ENCODE results near the gene RAI14.
"Not testable (repeated sequence)": the region's sequence is repeated elsewhere in the genome, so short reads cannot be mapped to it uniquely, and the experiment has no call there.

GRCh38 chr5:34753236-34753635 is 97.1 kb downstream of the RAI14 start:
- TF ChIP-seq POLR2AphosphoS5, POLR2A, CTCF (IDR thresholded peaks at IDR 0.05): not testable (repeated sequence)
